ENCODE data around the gene CTU2.

Gene CTU2

GRCh38 chr16:88703486-88704309 lies 2.6 kb upstream of the CTU2 start:
- no peak for ATAC-seq
- TF ChIP-seq RARB (CRISPR knock-in tag; IDR thresholded peaks at IDR 0.05) (no peak), ARNTL (CRISPR knock-in tag; IDR thresholded peaks at IDR 0.05; ENCODE audit: borderline replicate concordance, low read depth) (no peak), PPARA (CRISPR knock-in tag; IDR thresholded peaks at IDR 0.05; ENCODE audit: borderline replicate concordance) (no peak), GLIS3 (CRISPR knock-in tag; IDR thresholded peaks at IDR 0.05) (no peak), OSR1 (CRISPR knock-in tag; IDR thresholded peaks at IDR 0.05) (no peak), ZFP3 (CRISPR knock-in tag; IDR thresholded peaks at IDR 0.05) (no peak), CSDC2 (CRISPR knock-in tag; IDR thresholded peaks at IDR 0.05) (no peak), BACH2 (CRISPR knock-in tag; IDR thresholded peaks at IDR 0.05; ENCODE audit: borderline replicate concordance) (no peak), SNAI2 (CRISPR knock-in tag; IDR thresholded peaks at IDR 0.05) (no peak), POU6F1 (CRISPR knock-in tag; IDR thresholded peaks at IDR 0.05; ENCODE audit: borderline replicate concordance, low read depth) (no peak), CSRNP3 (CRISPR knock-in tag; IDR thresholded peaks at IDR 0.05) (no peak), CREB5 (CRISPR knock-in tag; IDR thresholded peaks at IDR 0.05; ENCODE audit: low read depth) (no peak), TOX (CRISPR knock-in tag; IDR thresholded peaks at IDR 0.05; ENCODE audit: borderline replicate concordance) (no peak), ZNF8 (CRISPR knock-in tag; IDR thresholded peaks at IDR 0.05) (no peak), ZC3H10 (CRISPR knock-in tag; IDR thresholded peaks at IDR 0.05) (no peak)
- TF ChIP-seq, protein P1, sequence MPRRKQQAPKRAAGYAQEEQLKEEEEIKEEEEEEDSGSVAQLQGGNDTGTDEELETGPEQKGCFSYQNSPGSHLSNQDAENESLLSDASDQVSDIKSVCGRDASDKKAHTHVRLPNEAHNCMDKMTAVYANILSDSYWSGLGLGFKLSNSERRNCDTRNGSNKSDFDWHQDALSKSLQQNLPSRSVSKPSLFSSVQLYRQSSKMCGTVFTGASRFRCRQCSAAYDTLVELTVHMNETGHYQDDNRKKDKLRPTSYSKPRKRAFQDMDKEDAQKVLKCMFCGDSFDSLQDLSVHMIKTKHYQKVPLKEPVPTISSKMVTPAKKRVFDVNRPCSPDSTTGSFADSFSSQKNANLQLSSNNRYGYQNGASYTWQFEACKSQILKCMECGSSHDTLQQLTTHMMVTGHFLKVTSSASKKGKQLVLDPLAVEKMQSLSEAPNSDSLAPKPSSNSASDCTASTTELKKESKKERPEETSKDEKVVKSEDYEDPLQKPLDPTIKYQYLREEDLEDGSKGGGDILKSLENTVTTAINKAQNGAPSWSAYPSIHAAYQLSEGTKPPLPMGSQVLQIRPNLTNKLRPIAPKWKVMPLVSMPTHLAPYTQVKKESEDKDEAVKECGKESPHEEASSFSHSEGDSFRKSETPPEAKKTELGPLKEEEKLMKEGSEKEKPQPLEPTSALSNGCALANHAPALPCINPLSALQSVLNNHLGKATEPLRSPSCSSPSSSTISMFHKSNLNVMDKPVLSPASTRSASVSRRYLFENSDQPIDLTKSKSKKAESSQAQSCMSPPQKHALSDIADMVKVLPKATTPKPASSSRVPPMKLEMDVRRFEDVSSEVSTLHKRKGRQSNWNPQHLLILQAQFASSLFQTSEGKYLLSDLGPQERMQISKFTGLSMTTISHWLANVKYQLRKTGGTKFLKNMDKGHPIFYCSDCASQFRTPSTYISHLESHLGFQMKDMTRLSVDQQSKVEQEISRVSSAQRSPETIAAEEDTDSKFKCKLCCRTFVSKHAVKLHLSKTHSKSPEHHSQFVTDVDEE (CRISPR knock-in tag; IDR thresholded peaks at IDR 0.05) = no peak

GRCh38 chr16:88705076-88705684 lies 1.1 kb upstream of the CTU2 start:
- no peak for ATAC-seq
- no peak for TF ChIP-seq ZFP3 (CRISPR knock-in tag; IDR thresholded peaks at IDR 0.05)
- no peak for TF ChIP-seq ARNTL (CRISPR knock-in tag; IDR thresholded peaks at IDR 0.05; ENCODE audit: borderline replicate concordance, low read depth)
- TF ChIP-seq RARB (CRISPR knock-in tag; IDR thresholded peaks at IDR 0.05) = no peak

- no peak for TF ChIP-seq RARB (CRISPR knock-in tag; IDR thresholded peaks at IDR 0.05)
- TF ChIP-seq ESRRG (CRISPR knock-in tag; IDR thresholded peaks at IDR 0.05) = no peak
- no peak for TF ChIP-seq TOX (CRISPR knock-in tag; IDR thresholded peaks at IDR 0.05; ENCODE audit: borderline replicate concordance)
- TF ChIP-seq OSR1 (CRISPR knock-in tag; IDR thresholded peaks at IDR 0.05) = no peak
- TF ChIP-seq CSRNP3 (CRISPR knock-in tag; IDR thresholded peaks at IDR 0.05) = no peak
- no peak for TF ChIP-seq ZNF8 (CRISPR knock-in tag; IDR thresholded peaks at IDR 0.05)
- no peak for TF ChIP-seq ARNTL (CRISPR knock-in tag; IDR thresholded peaks at IDR 0.05; ENCODE audit: borderline replicate concordance, low read depth)
- no peak for TF ChIP-seq GLIS3 (CRISPR knock-in tag; IDR thresholded peaks at IDR 0.05)
- TF ChIP-seq CREB5 (CRISPR knock-in tag; IDR thresholded peaks at IDR 0.05; ENCODE audit: low read depth) = no peak
- no peak for TF ChIP-seq BACH2 (CRISPR knock-in tag; IDR thresholded peaks at IDR 0.05; ENCODE audit: borderline replicate concordance)
- TF ChIP-seq PPARA (CRISPR knock-in tag; IDR thresholded peaks at IDR 0.05; ENCODE audit: borderline replicate concordance) = no peak
- no peak for TF ChIP-seq CSDC2 (CRISPR knock-in tag; IDR thresholded peaks at IDR 0.05)
- no peak for TF ChIP-seq ZNF70 (CRISPR knock-in tag; IDR thresholded peaks at IDR 0.05)
- peak; percentile 5; the same call in 2 of the 3 replicates for ATAC-seq
Measured at GRCh38 chr16:88705801-88706228, 488 bp upstream of the CTU2 start.
